ENCODE data around the gene NBPF8. TPM values are rescaled to one million over a fixed set of nuclear protein-coding genes. Genes with fewer than 3 reads are reported as not detected.
"Not testable (repeated sequence)": the region's sequence is repeated elsewhere in the genome, so short reads cannot be mapped to it uniquely, and the experiment has no call there.

The NBPF8 gene
- total RNA-seq, 4 donors from 2014 or later, result 4.6 to 16.8 (median 10.6) TPM

GRCh38 chr1:120449124-120449523 lies 34.3 kb downstream of the NBPF8 start:
- DNase-seq; intact Hi-C loops (cut with DNase I; ENCODE audit: low total_unique reads); H3K4me1 ChIP-seq; H3K36me3 ChIP-seq; H3K9me3 ChIP-seq; H3K27me3 ChIP-seq; H3K4me3 ChIP-seq; H3K27ac ChIP-seq: not testable (repeated sequence)

Other genes with a start within 250 kb of the NBPF8 start
- gene SEC22B, start 238.5 kb upstream of the NBPF8 start, total RNA-seq, result 10 to 100 TPM; 17.2 to 61.7 (median 42.2) TPM

All from uterus (tissue), 4 donors.